Dendritic cell treated with granulocyte-macrophage colony-stimulating factor and Interleukin-4, amounts not matched to agents 40 ng/mL and 50 ng/mL, for 4 days (primary cell): ENCODE measurements around the gene LHB.
"Not testable (repeated sequence)": the region's sequence is repeated elsewhere in the genome, so short reads cannot be mapped to it uniquely, and the experiment has no call there.

Experiments
- H3K27ac Mint-ChIP-seq: one replicate; pipeline ENCODE4 v1.8.0; 2022; ENCODE audit warnings: mild to moderate bottlenecking, mixed read lengths
- H3K27me3 Mint-ChIP-seq: one replicate; pipeline ENCODE4 v1.8.0; 2022; ENCODE audit warnings: mild to moderate bottlenecking, mixed read lengths
- H3K36me3 Mint-ChIP-seq: one replicate; pipeline ENCODE4 v1.8.0; 2022; ENCODE audit warnings: low read depth, mixed read lengths
- H3K4me1 Mint-ChIP-seq: one replicate; pipeline ENCODE4 v1.8.0; 2022; ENCODE audit warnings: low read depth, mixed read lengths
- H3K4me3 Mint-ChIP-seq: one replicate; pipeline ENCODE4 v1.8.0; 2022; ENCODE audit warnings: mild to moderate bottlenecking, moderate library complexity, mixed read lengths
- H3K9me3 Mint-ChIP-seq: one replicate; pipeline ENCODE4 v1.8.0; 2022; ENCODE audit warnings: mixed read lengths
- intact Hi-C: fragments of 100-400 bp; cut with micrococcal nuclease; formaldehyde crosslinking; loops from one replicate; pipeline ENCODE4 v1.15.0; 2022

LHB gene

DNA sequence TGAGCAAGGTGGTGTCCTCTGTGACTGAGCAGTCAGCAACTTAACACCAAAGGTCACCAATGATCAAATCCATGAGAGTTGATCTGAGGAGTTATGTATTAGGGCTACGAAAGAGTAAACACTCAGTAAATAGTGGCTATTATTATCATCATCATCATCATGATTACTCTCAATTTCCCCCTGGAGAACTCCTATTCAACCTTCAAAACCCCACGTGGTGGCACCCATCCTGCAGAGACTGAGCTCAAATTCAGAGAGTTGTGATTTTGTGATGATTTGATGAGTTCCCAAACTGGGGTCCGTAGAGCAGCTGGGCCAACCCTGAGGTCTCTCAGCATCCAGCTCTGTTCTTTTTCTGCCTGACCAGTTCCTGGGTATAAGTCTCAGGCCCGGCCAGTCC is 32.9 kb upstream of the LHB start:
- intact Hi-C loops, H3K27ac Mint-ChIP-seq, H3K4me1 Mint-ChIP-seq, H3K9me3 Mint-ChIP-seq, H3K4me3 Mint-ChIP-seq, H3K36me3 Mint-ChIP-seq: not testable (repeated sequence)
- peaks cover 27% of the 10 kb centered on the region for H3K27me3 Mint-ChIP-seq

DNA sequence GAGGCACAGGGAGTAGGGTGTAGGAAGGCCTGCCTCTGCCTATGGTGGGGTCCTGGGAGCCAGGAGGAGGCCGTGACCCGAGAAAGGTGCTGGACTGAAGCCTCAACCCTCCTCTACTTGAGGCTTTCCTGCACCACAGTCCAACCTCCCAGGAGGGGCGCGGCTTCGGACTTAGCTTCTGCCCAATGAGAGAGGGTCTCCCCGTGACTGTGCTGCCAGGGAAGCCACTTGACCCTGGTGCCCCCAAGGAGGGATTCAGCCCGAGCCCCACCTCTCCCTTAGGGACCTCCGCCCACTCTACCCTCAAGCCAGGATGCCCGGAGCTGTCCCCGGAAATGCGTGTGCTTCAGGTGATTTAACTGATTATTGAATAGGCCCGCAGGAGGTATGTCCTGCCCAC is 32.1 kb upstream of the LHB start, which contains the start of gene CGB8:
CGB8 (minus strand) TSS at position 101 of the 400 bp plus-strand sequence. CDS start 372 bp downstream, outside the sequence.
- H3K27ac Mint-ChIP-seq = not testable (repeated sequence)

GRCh38 chr19:49043548-49043947 is 26.7 kb upstream of the LHB start, which contains the start of gene CGB5:
TSS of gene CGB5 (plus strand) at chr19:49043848. CDS start at chr19:49044210, 362 bp downstream.
- intact Hi-C loops, H3K9me3 Mint-ChIP-seq, H3K36me3 Mint-ChIP-seq, H3K4me3 Mint-ChIP-seq, H3K4me1 Mint-ChIP-seq, H3K27ac Mint-ChIP-seq: not testable (repeated sequence)
- peaks cover 13% of the 10 kb centered on the region for H3K27me3 Mint-ChIP-seq

More for the DNA sequence above, 32.1 kb upstream of the LHB start, which contains the start of gene CGB8:
- H3K36me3 Mint-ChIP-seq, H3K9me3 Mint-ChIP-seq, intact Hi-C loops, H3K4me3 Mint-ChIP-seq, H3K4me1 Mint-ChIP-seq: not testable (repeated sequence)
- peaks cover 22% of the 10 kb centered on the region for H3K27me3 Mint-ChIP-seq

DNA sequence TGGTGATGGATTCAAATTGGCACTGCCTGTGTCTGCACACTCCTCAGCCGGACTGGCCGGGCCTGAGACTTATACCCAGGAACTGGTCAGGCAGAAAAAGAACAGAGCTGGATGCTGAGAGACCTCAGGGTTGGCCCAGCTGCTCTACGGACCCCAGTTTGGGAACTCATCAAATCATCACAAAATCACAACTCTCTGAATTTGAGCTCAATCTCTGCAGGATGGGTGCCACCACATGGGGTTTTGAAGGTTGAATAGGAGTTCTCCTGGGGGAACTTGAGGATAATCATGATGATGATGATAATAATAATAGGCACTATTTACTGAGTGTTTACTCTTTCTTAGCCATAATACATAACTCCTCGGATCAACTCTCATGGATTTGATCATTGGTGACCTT is 25.8 kb upstream of the LHB start:
- H3K9me3 Mint-ChIP-seq, intact Hi-C loops, H3K4me1 Mint-ChIP-seq, H3K4me3 Mint-ChIP-seq, H3K27ac Mint-ChIP-seq, H3K36me3 Mint-ChIP-seq: not testable (repeated sequence)
- H3K27me3 Mint-ChIP-seq = peaks cover 13% of the 10 kb centered on the region

GRCh38 chr19:49042177-49042576 is 25.3 kb upstream of the LHB start:
- Mint-ChIP-seq H3K27me3 (peaks cover 12% of the 10 kb centered on the region), H3K4me3 (no peak overlapping the region), H3K36me3 (no peaks in the 10 kb centered on the region), H3K27ac (no peak overlapping the region), H3K9me3 (no peaks in the 10 kb centered on the region), H3K4me1 (no peaks in the 10 kb centered on the region)
- intact Hi-C loops = no loop called here

GRCh38 chr19:49039736-49040135 is 22.8 kb upstream of the LHB start:
- H3K4me3 Mint-ChIP-seq, H3K36me3 Mint-ChIP-seq, intact Hi-C loops, H3K9me3 Mint-ChIP-seq, H3K4me1 Mint-ChIP-seq, H3K27ac Mint-ChIP-seq: not testable (repeated sequence)
- peaks cover 11% of the 10 kb centered on the region for H3K27me3 Mint-ChIP-seq

DNA sequence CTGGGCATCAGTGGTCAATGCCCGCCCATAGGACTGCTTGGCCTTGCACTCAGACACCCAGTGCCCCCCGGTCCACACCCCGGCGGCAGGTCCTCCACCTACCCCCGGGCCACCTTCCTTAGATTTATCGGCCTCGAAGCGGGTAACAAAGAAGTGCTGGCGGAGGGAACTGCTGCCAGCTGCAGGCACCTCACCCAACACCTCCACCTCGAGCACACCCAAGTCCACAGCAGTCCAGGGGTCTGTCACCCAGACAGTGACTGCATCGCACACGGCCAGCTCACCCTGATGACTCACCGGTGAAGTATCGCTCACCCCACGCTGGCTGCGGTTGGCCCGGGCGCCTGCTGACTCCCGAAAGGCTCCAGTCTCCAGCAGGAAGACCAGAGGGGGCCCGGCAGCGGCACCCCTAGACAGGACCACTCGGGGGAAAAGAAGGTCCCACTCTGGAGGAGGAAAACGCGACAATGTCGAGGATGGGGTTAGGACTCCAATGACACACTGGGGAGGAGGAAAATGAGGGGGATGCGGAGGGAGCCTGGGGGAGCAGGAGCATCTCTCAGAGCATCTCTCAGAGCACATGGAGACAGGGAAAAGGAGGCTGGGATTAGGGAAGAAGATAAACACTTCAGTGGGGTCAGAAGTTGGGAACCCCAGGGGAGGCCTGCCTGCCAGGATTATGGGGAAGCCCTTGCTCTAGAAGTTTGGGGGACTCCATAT is 21.8 kb upstream of the LHB start:
- H3K4me1 Mint-ChIP-seq, H3K27ac Mint-ChIP-seq, H3K9me3 Mint-ChIP-seq, intact Hi-C loops, H3K36me3 Mint-ChIP-seq, H3K4me3 Mint-ChIP-seq: not testable (repeated sequence)
- H3K27me3 Mint-ChIP-seq = peaks cover 11% of the 10 kb centered on the region

DNA sequence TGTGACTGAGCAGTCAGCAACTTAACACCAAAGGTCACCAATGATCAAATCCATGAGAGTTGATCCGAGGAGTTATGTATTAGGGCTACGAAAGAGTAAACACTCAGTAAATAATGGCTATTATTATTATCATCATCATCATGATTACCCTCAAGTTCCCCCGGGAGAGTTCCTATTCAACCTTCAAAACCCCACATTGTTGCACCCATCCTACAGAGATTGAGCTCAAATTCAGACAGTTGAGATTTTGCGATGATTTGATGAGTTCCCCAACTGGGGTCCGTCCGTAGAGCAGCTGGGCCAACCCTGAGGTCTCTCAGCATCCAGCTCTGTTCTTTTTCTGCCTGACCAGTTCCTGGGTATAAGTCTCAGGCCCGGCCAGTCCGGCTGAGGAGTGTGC is 21.2 kb upstream of the LHB start:
- H3K36me3 Mint-ChIP-seq, H3K9me3 Mint-ChIP-seq, intact Hi-C loops, H3K27ac Mint-ChIP-seq, H3K4me1 Mint-ChIP-seq, H3K4me3 Mint-ChIP-seq: not testable (repeated sequence)
- H3K27me3 Mint-ChIP-seq = peaks cover 11% of the 10 kb centered on the region

DNA sequence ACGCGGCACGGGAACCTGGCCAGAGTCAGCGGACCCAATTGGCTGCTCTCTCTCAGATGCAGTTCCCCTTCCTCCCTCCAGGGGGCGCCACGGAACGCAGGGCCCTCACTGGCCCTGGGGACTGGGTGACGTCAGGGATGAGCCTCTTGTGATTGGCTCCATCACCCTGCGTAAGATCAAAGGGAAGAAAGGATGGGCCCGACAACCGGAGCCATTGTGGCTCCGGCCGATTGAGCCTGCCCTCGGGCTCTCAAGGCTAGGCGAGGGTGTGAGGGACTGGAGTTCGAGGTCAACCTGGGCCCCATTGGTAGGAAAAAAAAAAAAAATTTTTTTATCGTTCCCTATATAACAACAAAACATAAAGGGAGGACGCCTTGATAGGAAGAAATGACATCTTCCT is 19.9 kb upstream of the LHB start, which contains the start of gene CGB1:
CGB1 (minus strand) TSS at position 81 of the 400 bp plus-strand sequence. CDS start 184 bp downstream, outside the sequence.
- intact Hi-C loops, H3K36me3 Mint-ChIP-seq, H3K4me1 Mint-ChIP-seq, H3K9me3 Mint-ChIP-seq, H3K4me3 Mint-ChIP-seq, H3K27ac Mint-ChIP-seq: not testable (repeated sequence)
- peaks cover 11% of the 10 kb centered on the region for H3K27me3 Mint-ChIP-seq

GRCh38 chr19:49031642-49032301 is 14.9 kb upstream of the LHB start, which contains the start of gene CGB2:
TSS of gene CGB2 (plus strand) at chr19:49031890. CDS start at chr19:49032096, 206 bp downstream.
- H3K4me3 Mint-ChIP-seq, intact Hi-C loops, H3K4me1 Mint-ChIP-seq, H3K9me3 Mint-ChIP-seq, H3K36me3 Mint-ChIP-seq, H3K27ac Mint-ChIP-seq: not testable (repeated sequence)
- peaks cover 32% of the 10 kb centered on the region for H3K27me3 Mint-ChIP-seq

- peaks cover 27% of the 10 kb centered on the region for H3K27me3 Mint-ChIP-seq
- H3K4me3 Mint-ChIP-seq, H3K27ac Mint-ChIP-seq, intact Hi-C loops, H3K36me3 Mint-ChIP-seq, H3K4me1 Mint-ChIP-seq, H3K9me3 Mint-ChIP-seq: not testable (repeated sequence)
These were observed 13.4 kb upstream of the LHB start for GRCh38 chr19:49030323-49030722.

- intact Hi-C loops, H3K9me3 Mint-ChIP-seq, H3K36me3 Mint-ChIP-seq, H3K4me1 Mint-ChIP-seq, H3K27ac Mint-ChIP-seq, H3K4me3 Mint-ChIP-seq: not testable (repeated sequence)
- peaks cover 27% of the 10 kb centered on the region for H3K27me3 Mint-ChIP-seq
These were observed 12.9 kb upstream of the LHB start for GRCh38 chr19:49029749-49030148.

DNA sequence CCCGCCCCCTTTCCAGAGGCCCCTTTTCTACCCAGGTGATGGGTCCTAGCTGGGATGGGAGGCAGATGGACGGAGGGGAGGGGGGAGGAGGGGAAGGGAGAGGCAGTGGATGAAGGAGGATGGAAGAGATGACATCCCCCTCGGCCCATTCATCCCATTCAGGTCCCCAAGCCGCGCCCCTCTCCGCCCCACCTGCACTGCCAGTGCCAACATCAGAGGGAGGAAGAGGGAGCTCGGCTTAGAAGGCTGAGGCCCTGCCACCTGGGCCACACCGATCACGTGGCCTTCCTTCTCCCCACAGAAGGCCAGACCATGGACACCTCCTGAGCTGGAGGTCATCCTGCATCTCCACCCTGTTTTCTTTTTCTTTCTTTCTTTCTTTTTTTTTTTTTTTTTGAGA is 11.8 kb upstream of the LHB start:
- intact Hi-C loops, H3K4me1 Mint-ChIP-seq, H3K27ac Mint-ChIP-seq, H3K9me3 Mint-ChIP-seq, H3K36me3 Mint-ChIP-seq, H3K4me3 Mint-ChIP-seq: not testable (repeated sequence)
- H3K27me3 Mint-ChIP-seq = peaks cover 27% of the 10 kb centered on the region

DNA sequence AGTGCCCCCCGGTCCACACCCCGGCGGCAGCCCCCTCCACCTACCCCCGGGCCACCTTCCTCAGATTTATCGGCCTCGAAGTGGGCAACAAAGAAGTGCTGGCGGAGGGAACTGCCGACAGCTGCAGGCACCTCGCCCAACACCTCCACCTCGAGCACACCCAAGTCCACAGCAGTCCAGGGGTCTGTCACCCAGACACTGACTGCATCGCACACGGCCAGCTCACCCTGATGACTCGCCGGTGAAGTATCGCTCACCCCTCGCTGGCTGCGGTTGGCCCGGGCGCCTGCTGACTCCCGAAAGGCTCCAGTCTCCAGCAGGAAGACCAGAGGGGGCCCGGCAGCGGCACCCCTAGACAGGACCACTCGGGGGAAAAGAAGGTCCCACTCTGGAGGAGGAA is 8.7 kb upstream of the LHB start:
- H3K36me3 Mint-ChIP-seq, intact Hi-C loops, H3K9me3 Mint-ChIP-seq, H3K4me1 Mint-ChIP-seq, H3K4me3 Mint-ChIP-seq, H3K27ac Mint-ChIP-seq: not testable (repeated sequence)
- H3K27me3 Mint-ChIP-seq = peaks cover 24% of the 10 kb centered on the region
